Urinary bladder (tissue), 4 donors: ENCODE data around the gene SIGLEC1. TPM values are rescaled to one million over a fixed set of nuclear protein-coding genes. Genes with fewer than 3 reads are reported as not detected.

Experiments used
- DNase-seq: peaks from one replicate; pipeline ENCODE4 v3.0.0-alpha.2; 2015; ENCODE audit errors: extremely low spot score
- H3K27ac ChIP-seq: one replicate; pipeline ENCODE4 v1.5.1; 2013; ENCODE audit warnings: low read depth, mild to moderate bottlenecking, moderate library complexity
- H3K36me3 ChIP-seq: one replicate; pipeline ENCODE4 v1.6.1; 2013; ENCODE audit warnings: mild to moderate bottlenecking, moderate library complexity; ENCODE audit not compliant: insufficient read depth
- H3K4me1 ChIP-seq: one replicate; pipeline ENCODE4 v1.6.1; 2013; ENCODE audit warnings: mild to moderate bottlenecking, moderate library complexity; ENCODE audit not compliant: insufficient read depth
- H3K4me3 ChIP-seq: one replicate; pipeline ENCODE4 v1.5.1; 2013; ENCODE audit warnings: low read depth, low read length
- WGBS: extraction: QIAGEN DNeasy Blood & Tissue Kit; methylation state at CpG from one replicate; pipeline ENCODE4 v1.1.7; 2013; 5-methylcytosine and 5-hydroxymethylcytosine counted together
- polyA plus RNA-seq: library from polyadenylated mRNA; stranded (reverse); fragments of 200-250 nt; gene quantifications from one replicate; pipeline ENCODE4 v1.2.3, GENCODE V29; 2013
- total RNA-seq: library from RNA; depleted of rRNA; stranded (reverse); fragments of >200 nt; gene quantifications from one replicate; pipeline ENCODE4 v1.2.3, GENCODE V29; 2014
- donor health status: healthy with polysubstance abuse.
- donor health status: healthy.

SIGLEC1 gene
- total and polyA plus RNA-seq, 2 donors, result 3.2 to 7.6 TPM

GRCh38 chr20:3679749-3680700 lies 32.4 kb downstream of the SIGLEC1 start:
- Histone ChIP-seq H3K27ac (peak overlapping the region; percentile 76), H3K4me3 (peak overlapping the region; percentile 58), H3K4me1 (peaks cover 1% of the 10 kb centered on the region), H3K36me3 (no peaks in the 10 kb centered on the region)
- no peak for DNase-seq
- 27% methylated on average over 18 of the region's 18 CpGs for WGBS

- DNase-seq, result no peak
- Histone ChIP-seq H3K36me3 (no peaks in the 10 kb centered on the region), H3K4me3 (no peak overlapping the region), H3K4me1 (peaks cover 1% of the 10 kb centered on the region), H3K27ac (peak overlapping the region; percentile 76)
- 62% methylated on average over 14 of the region's 14 CpGs for WGBS
These were observed 33.3 kb downstream of the SIGLEC1 start for GRCh38 chr20:3678856-3679720.

- Histone ChIP-seq H3K27ac (peak overlapping the region; percentile 28), H3K4me3 (no peak overlapping the region), H3K36me3 (no peaks in the 10 kb centered on the region), H3K4me1 (peaks cover 1% of the 10 kb centered on the region)
- DNase-seq, result no peak
- WGBS, result 35% methylated on average over 2 of the region's 2 CpGs
These were observed 34.2 kb downstream of the SIGLEC1 start for GRCh38 chr20:3678198-3678597.

GRCh38 chr20:3677733-3678132 lies 34.7 kb downstream of the SIGLEC1 start:
- DNase-seq, result peak; percentile 68
- no peak overlapping the region for H3K4me3 ChIP-seq
- H3K36me3 ChIP-seq, result no peaks in the 10 kb centered on the region
- peak overlapping the region; percentile 27 for H3K27ac ChIP-seq
- 23% methylated on average over 8 of the region's 8 CpGs for WGBS
- peaks cover 1% of the 10 kb centered on the region for H3K4me1 ChIP-seq

GRCh38 chr20:3674995-3675900 lies 37.2 kb downstream of the SIGLEC1 start:
- no peaks in the 10 kb centered on the region for H3K4me1 ChIP-seq
- 66% methylated on average over 13 of the region's 13 CpGs for WGBS
- H3K4me3 ChIP-seq, result no peak overlapping the region
- no peak for DNase-seq
- H3K36me3 ChIP-seq, result no peaks in the 10 kb centered on the region
- H3K27ac ChIP-seq, result no peak overlapping the region

GRCh38 chr20:3674447-3674846 lies 38.0 kb downstream of the SIGLEC1 start:
- DNase-seq, result no peak
- Histone ChIP-seq H3K4me1 (no peaks in the 10 kb centered on the region), H3K27ac (no peak overlapping the region), H3K4me3 (no peak overlapping the region), H3K36me3 (no peaks in the 10 kb centered on the region)
- WGBS, result 78% methylated on average over 10 of the region's 10 CpGs

DNA sequence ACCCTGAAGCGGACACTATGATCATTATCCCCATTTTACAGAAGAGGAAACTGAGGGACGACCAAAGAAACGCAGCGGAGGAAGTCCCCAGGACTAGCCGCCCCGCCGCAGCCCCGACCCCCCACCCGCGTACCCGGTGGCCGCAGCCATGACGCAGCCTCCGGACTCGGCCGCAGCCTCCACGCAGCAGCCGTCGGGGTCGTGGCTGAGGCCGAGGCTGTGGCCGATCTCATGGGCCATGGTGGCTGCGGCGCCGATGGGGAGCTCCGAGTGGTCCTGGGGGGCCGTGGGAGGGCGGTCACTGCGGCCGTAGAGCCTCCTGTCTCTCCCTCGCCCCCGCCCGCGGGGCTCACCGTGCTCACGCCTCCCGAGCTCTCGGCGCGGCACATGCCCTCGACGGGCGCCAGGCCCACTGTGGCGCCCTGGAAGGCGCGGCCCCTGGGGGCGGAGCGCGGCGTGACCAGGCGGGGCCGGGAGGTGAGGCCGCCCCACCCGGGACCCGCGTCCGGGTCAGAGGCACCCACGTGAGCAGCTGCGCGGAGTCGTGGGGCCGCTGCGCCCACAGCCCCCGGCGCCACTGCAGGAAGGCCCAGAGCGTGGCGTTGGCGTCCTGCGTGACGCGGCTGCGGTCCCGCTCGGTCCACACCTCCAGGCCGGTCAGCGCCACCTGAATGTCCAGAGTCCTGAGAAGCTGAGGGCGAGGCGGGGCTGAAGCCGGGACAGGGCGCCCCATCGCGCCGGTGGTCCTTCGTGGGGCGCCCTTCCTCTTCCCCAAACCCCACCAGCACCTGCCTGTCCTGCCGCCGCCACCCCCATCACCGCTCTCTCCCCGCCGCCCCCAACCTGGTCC lies 39.0 kb downstream of the SIGLEC1 start:
- Histone ChIP-seq H3K27ac (no peak overlapping the region), H3K36me3 (no peaks in the 10 kb centered on the region)

DNA sequence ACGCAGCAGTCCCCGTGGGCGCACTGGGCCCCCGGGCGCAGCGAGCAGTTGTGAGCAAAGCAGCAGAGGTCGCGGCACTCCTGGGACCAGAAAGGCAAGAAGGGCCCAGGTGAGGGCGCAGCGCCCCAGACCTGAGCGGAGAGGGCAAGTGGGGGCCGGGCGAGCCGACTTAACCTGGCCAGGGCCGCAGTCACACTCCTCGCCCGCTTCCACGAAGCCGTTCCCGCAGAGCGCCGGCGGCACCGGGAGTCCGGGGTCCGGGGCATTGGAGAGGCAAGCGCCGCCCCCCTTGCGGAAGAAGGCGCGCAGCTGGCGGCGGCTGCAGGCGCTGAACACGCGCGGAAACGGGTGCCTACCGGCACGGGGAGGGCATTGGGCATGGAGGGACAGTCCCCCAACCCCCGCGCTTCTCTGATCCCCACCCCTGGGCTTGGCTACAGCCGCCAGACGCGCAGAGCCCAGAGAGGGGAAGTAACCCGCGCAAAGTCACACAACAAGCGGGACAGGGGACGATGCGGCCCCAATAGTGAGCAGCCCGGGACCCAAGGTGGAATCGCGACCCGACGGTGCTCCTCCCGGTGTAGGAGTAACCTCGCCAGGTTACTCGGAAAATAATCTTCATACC lies 39.7 kb downstream of the SIGLEC1 start:
- 60% methylated on average over 58 of the region's 58 CpGs for WGBS
- Histone ChIP-seq H3K27ac (no peak overlapping the region), H3K36me3 (no peaks in the 10 kb centered on the region), H3K4me1 (no peaks in the 10 kb centered on the region), H3K4me3 (no peak overlapping the region)
- no peak for DNase-seq

More for the DNA sequence above, 39.0 kb downstream of the SIGLEC1 start:
- DNase-seq, result no peak
- Histone ChIP-seq H3K4me1 (no peaks in the 10 kb centered on the region), H3K4me3 (no peak overlapping the region)
- 73% methylated on average over 90 of the region's 90 CpGs for WGBS

DNA sequence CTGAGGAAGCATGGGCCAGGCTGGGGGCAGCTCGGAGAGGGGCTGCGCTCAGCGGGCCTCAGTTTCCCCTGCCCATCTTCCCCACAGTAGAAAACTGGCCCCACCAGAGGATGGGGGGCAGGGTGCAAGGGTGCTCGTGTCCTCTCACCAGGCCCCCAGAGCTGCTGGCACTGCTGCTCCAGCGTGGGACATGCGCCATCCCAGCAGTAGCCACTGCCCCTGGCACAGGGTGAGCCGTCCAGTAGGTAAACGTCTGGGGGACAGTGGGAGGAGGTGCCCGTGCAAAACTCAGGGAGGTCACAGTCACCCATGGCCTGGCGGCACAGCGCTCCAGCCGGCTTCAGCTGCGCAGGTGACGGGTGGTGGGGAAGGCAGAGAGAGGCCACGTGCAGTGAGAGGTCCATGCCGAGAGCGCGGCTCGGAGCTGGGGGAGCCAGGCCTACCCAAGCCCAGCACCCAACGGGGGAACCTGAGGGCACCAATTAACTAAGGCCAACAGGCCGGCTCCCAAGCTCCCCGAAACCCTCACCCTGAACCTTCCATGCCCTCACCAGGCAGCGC lies 40.3 kb downstream of the SIGLEC1 start:
- no peak for DNase-seq
- WGBS, result 82% methylated on average over 23 of the region's 23 CpGs
- H3K4me1 ChIP-seq, result no peaks in the 10 kb centered on the region
- no peak overlapping the region for H3K27ac ChIP-seq
- H3K4me3 ChIP-seq, result no peak overlapping the region
- H3K36me3 ChIP-seq, result no peaks in the 10 kb centered on the region

DNA sequence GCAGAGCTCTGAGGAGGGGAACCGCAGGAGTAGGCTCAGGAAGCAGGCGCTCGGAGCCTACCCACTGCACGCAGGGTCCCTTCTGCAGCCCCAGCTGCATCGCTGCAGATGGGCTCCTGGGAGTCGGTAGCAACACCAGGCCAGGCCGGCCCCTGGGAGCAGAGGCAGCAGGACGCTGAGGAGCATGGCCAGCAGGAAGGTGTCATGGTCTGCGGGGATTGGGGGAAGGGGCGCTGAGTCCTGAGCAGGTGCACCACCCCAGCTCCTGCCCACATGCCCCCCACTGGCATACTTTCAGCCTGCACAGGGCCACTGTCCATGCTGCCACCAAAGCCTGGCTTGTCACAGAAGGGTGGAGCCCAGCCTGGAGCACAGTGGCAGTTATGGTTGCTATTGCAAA lies 41.5 kb downstream of the SIGLEC1 start:
- DNase-seq, result no peak
- no peak overlapping the region for H3K27ac ChIP-seq
- no peaks in the 10 kb centered on the region for H3K4me1 ChIP-seq
- no peaks in the 10 kb centered on the region for H3K36me3 ChIP-seq
- 84% methylated on average over 10 of the region's 10 CpGs for WGBS
- H3K4me3 ChIP-seq, result no peak overlapping the region

GRCh38 chr20:3670511-3670910 lies 41.9 kb downstream of the SIGLEC1 start:
- Histone ChIP-seq H3K36me3 (no peaks in the 10 kb centered on the region), H3K27ac (no peak overlapping the region), H3K4me1 (no peaks in the 10 kb centered on the region), H3K4me3 (no peak overlapping the region)
- 53% methylated on average over 6 of the region's 6 CpGs for WGBS
- DNase-seq, result no peak
